CD14-positive monocyte (primary cell): Measurements from ENCODE around the gene SLC26A1. TPM values are rescaled to one million over a fixed set of nuclear protein-coding genes. Genes with fewer than 3 reads are reported as not detected.

Experiments
- DNase-seq, 3 donors: peaks; one replicate each; pipeline ENCODE4 v3.0.0-alpha.2; 2011 to 2022
- H2AFZ ChIP-seq: 2 replicates; pipeline ENCODE4 v1.6.0; 2012; ENCODE audit warnings: mild to moderate bottlenecking, low read depth, low read length, inconsistent platforms; ENCODE audit not compliant: insufficient read depth, poor library complexity, severe bottlenecking
- H3K27ac ChIP-seq, 2 donors: 1 replicate in 1 of 2; 2 replicates in 1 of 2; pipeline ENCODE4 v1.5.1; 2012 to 2013; ENCODE audit warnings: low read length in 2 of 2, control low read depth in 1 of 2, inconsistent platforms in 1 of 2, low read depth in 1 of 2, mild to moderate bottlenecking in 1 of 2
- H3K27me3 ChIP-seq, 2 donors: one replicate each; pipeline versions ENCODE4 v1.6.0 to v1.6.1; 2011 to 2013; ENCODE audit warnings: low read length in 2 of 2; ENCODE audit not compliant: control insufficient read depth in 2 of 2, insufficient read depth in 2 of 2
- H3K36me3 ChIP-seq, 2 donors: replicated peaks in 1 of 2; 1 replicate in 1 of 2; 2 replicates in 1 of 2; pipeline versions ENCODE4 v1.5.1 to v1.6.1; 2012 to 2013; ENCODE audit warnings: low read length in 2 of 2, control low read depth in 1 of 2, inconsistent platforms in 1 of 2, mild to moderate bottlenecking in 1 of 2; ENCODE audit not compliant: insufficient read depth in 2 of 2, control insufficient read depth in 1 of 2
- H3K4me1 ChIP-seq, 2 donors: 1 replicate in 1 of 2; 2 replicates in 1 of 2; pipeline versions ENCODE4 v1.5.1 to v1.6.1; 2012 to 2013; ENCODE audit warnings: low read length in 2 of 2, control low read depth in 1 of 2, inconsistent platforms in 1 of 2, mild to moderate bottlenecking in 1 of 2, moderate library complexity in 1 of 2; ENCODE audit not compliant: insufficient read depth in 2 of 2, control insufficient read depth in 1 of 2
- H3K4me2 ChIP-seq: replicated peaks from 2 replicates; pipeline ENCODE3; 2012; ENCODE audit warnings: low read length, moderate library complexity, mild to moderate bottlenecking; ENCODE audit not compliant: poor library complexity, severe bottlenecking; ENCODE audit errors: extremely low read depth
- H3K4me3 ChIP-seq, 3 experiments: fragments of 200-600 bp in 1 of 3; sonication (generic) in 1 of 3; replicated peaks in 1 of 3; 1 replicate in 2 of 3; 2 replicates in 1 of 3; pipeline ENCODE4 v1.5.1; 2011 to 2013; ENCODE audit warnings: low read length in 3 of 3, mild to moderate bottlenecking in 3 of 3, control low read depth in 2 of 3, low read depth in 2 of 3, inconsistent platforms in 1 of 3, moderate library complexity in 1 of 3
- H3K79me2 ChIP-seq: 2 replicates; pipeline ENCODE4 v1.6.0; 2012; ENCODE audit warnings: mild to moderate bottlenecking, control low read depth, inconsistent platforms, low read length, moderate library complexity; ENCODE audit not compliant: insufficient read depth
- H3K9ac ChIP-seq: 2 replicates; pipeline ENCODE4 v1.6.0; 2017; ENCODE audit warnings: low read length, mild to moderate bottlenecking; ENCODE audit not compliant: insufficient read depth, poor library complexity, severe bottlenecking
- H3K9me3 ChIP-seq, 2 donors: replicated peaks in 1 of 2; 1 replicate in 1 of 2; 2 replicates in 1 of 2; pipeline versions ENCODE4 v1.5.1 to v1.6.1; 2012 to 2013; ENCODE audit warnings: low read length in 2 of 2, control low read depth in 1 of 2; ENCODE audit not compliant: control insufficient read depth in 1 of 2, insufficient read depth in 1 of 2
- H4K20me1 ChIP-seq: 2 replicates; pipeline ENCODE4 v1.6.0; 2012; ENCODE audit warnings: mild to moderate bottlenecking, low read length, control low read depth, moderate library complexity; ENCODE audit not compliant: insufficient read depth
- H3K27ac Mint-ChIP-seq, 7 donors: one replicate each; pipeline ENCODE4 v1.8.0; 2020; ENCODE audit warnings: mild to moderate bottlenecking in 7 of 7, mixed read lengths in 7 of 7, moderate library complexity in 6 of 7, inconsistent platforms in 2 of 7
- H3K27me3 Mint-ChIP-seq, 3 donors: one replicate each; pipeline ENCODE4 v1.8.0; 2021 to 2022; ENCODE audit warnings: low read depth in 3 of 3, mild to moderate bottlenecking in 3 of 3, mixed read lengths in 3 of 3, moderate library complexity in 3 of 3, inconsistent platforms in 1 of 3
- H3K36me3 Mint-ChIP-seq, 2 donors: one replicate each; pipeline ENCODE4 v1.8.0; 2020; ENCODE audit warnings: mixed read lengths in 2 of 2, inconsistent platforms in 1 of 2, mild to moderate bottlenecking in 1 of 2
- H3K4me1 Mint-ChIP-seq: one replicate; pipeline ENCODE4 v1.8.0; 2020; ENCODE audit warnings: mild to moderate bottlenecking, mixed read lengths
- H3K4me3 Mint-ChIP-seq, 2 donors: one replicate each; pipeline ENCODE4 v1.8.0; 2020; ENCODE audit warnings: mild to moderate bottlenecking in 2 of 2, mixed read lengths in 2 of 2, moderate library complexity in 1 of 2
- H3K9me3 Mint-ChIP-seq, 7 donors: one replicate each; pipeline ENCODE4 v1.8.0; 2020 to 2022; ENCODE audit warnings: mixed read lengths in 7 of 7, mild to moderate bottlenecking in 6 of 7, moderate library complexity in 6 of 7, inconsistent platforms in 2 of 7
- WGBS: methylation state at CpG from one replicate; pipeline ENCODE4 v1.1.5; 2013; ENCODE audit warnings: missing lambda C conversion rate; ENCODE audit not compliant: insufficient coverage; 5-methylcytosine and 5-hydroxymethylcytosine counted together
- intact Hi-C, 2 donors: fragments of 100-400 bp; cut with micrococcal nuclease; formaldehyde crosslinking; loops; one replicate each; pipeline versions ENCODE4 v1.15.0 to v1.15.1; 2023
- polyA plus RNA-seq, 3 donors: library from polyadenylated mRNA; depleted of rRNA in 1 of 3; unstranded in 2 of 3; stranded (reverse) in 1 of 3; fragments of 300-500 nt in 2 of 3; fragments of >200 nt in 1 of 3; fragmentation: Illumina TruSeq in 2 of 3; gene quantifications; 1 replicate in 2 of 3; 2 replicates in 1 of 3; pipeline ENCODE4 v1.2.3, GENCODE V29; 2012 to 2021
- TF ChIP-seq, protein P1 (sequence below): fragments of 200-600 bp; IDR thresholded peaks from one replicate; pipeline ENCODE4 v1.8.0; 2022; ENCODE audit warnings: antibody characterized with exemption, mild to moderate bottlenecking

The SLC26A1 gene
- polyA plus RNA-seq, 3 donors: 0.16 to 0.37 (median 0.18) TPM

- Mint-ChIP-seq H3K27ac (peak overlapping the region in 4 of 7 donors; percentile 26 to 85 (median 58)), H3K4me3 (peak overlapping the region; percentile 84 to 94), H3K36me3 (peaks cover 7 to 20% of the 10 kb centered on the region in 2 donors), H3K27me3 (peaks cover 1 to 2% (median 1%) of the 10 kb centered on the region in 3 donors), H3K4me1 (peaks cover 23% of the 10 kb centered on the region), H3K9me3 (no peaks in the 10 kb centered on the region)
- intact Hi-C loops: no loop called here
- no peaks in the 10 kb centered on the region for H3K27me3 ChIP-seq
- 2% methylated on average over 13 of the region's 14 CpGs for WGBS
- DNase-seq: no peak
- H3K9me3 ChIP-seq: no peaks in the 10 kb centered on the region
- TF ChIP-seq, protein P1, sequence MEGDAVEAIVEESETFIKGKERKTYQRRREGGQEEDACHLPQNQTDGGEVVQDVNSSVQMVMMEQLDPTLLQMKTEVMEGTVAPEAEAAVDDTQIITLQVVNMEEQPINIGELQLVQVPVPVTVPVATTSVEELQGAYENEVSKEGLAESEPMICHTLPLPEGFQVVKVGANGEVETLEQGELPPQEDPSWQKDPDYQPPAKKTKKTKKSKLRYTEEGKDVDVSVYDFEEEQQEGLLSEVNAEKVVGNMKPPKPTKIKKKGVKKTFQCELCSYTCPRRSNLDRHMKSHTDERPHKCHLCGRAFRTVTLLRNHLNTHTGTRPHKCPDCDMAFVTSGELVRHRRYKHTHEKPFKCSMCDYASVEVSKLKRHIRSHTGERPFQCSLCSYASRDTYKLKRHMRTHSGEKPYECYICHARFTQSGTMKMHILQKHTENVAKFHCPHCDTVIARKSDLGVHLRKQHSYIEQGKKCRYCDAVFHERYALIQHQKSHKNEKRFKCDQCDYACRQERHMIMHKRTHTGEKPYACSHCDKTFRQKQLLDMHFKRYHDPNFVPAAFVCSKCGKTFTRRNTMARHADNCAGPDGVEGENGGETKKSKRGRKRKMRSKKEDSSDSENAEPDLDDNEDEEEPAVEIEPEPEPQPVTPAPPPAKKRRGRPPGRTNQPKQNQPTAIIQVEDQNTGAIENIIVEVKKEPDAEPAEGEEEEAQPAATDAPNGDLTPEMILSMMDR: no peak
- peaks cover 11% of the 10 kb centered on the region for H4K20me1 ChIP-seq
- peak overlapping the region; percentile 97 for H3K4me2 ChIP-seq
- H3K36me3 ChIP-seq: peaks cover 11 to 13% of the 10 kb centered on the region in 2 donors
- H3K27ac ChIP-seq: peak overlapping the region in 1 of 2 donors; percentile 59
- H2AFZ ChIP-seq: peak overlapping the region; percentile 91
- H3K4me3 ChIP-seq: peak overlapping the region; percentile 61 to 84 (median 67)
- H3K9ac ChIP-seq: peak overlapping the region; percentile 73
- H3K4me1 ChIP-seq: peaks cover 27 to 35% of the 10 kb centered on the region in 2 donors
- no peaks in the 10 kb centered on the region for H3K79me2 ChIP-seq
These were observed 6.8 kb downstream of the SLC26A1 start for GRCh38 chr4:986428-986878.

GRCh38 chr4:985123-985830 is 7.9 kb downstream of the SLC26A1 start:
- whole genome bisulfite sequencing: 36% methylated on average over 18 of the region's 23 CpGs
- H3K27ac ChIP-seq: no peak overlapping the region
- intact Hi-C loops: no loop called here
- no peak overlapping the region for H3K9ac ChIP-seq
- H3K4me3 ChIP-seq: peak overlapping the region in 1 of 3 experiments; percentile 34
- no peaks in the 10 kb centered on the region for H3K79me2 ChIP-seq
- peaks cover 29 to 36% of the 10 kb centered on the region in 2 donors for H3K4me1 ChIP-seq
- TF ChIP-seq, protein P1: no peak
- peaks cover 26% of the 10 kb centered on the region for H3K4me1 Mint-ChIP-seq
- H3K27me3 ChIP-seq: no peaks in the 10 kb centered on the region
- H3K9me3 Mint-ChIP-seq: peaks cover 0 to 1% (median 0%) of the 10 kb centered on the region in 7 donors
- peak; percentile 58 to 60 (median 59) for DNase-seq
- H2AFZ ChIP-seq: peak overlapping the region; percentile 73
- no peaks in the 10 kb centered on the region for H3K9me3 ChIP-seq
- H3K36me3 ChIP-seq: peaks cover 8 to 9% of the 10 kb centered on the region in 2 donors
- peaks cover 1 to 3% (median 2%) of the 10 kb centered on the region in 3 donors for H3K27me3 Mint-ChIP-seq
- peak overlapping the region; percentile 37 to 39 for H3K4me3 Mint-ChIP-seq
- H3K27ac Mint-ChIP-seq: peak overlapping the region in 2 of 7 donors; percentile 9 to 63
- peaks cover 11% of the 10 kb centered on the region for H4K20me1 ChIP-seq
- H3K36me3 Mint-ChIP-seq: peaks cover 2 to 9% of the 10 kb centered on the region in 2 donors
- peak overlapping the region; percentile 35 for H3K4me2 ChIP-seq
